Parathyroid adenoma (tissue), 2 donors: Measurements from ENCODE around the gene RYR3.

Source experiments
- H2AFZ ChIP-seq: fragments of 300-600 bp; sonication (generic); one replicate; pipeline ENCODE4 v1.7.0; 2017; ENCODE audit warnings: antibody characterized with exemption, mild to moderate bottlenecking
- H3K27ac ChIP-seq: fragments of 300-600 bp; sonication (generic); one replicate; pipeline ENCODE4 v1.7.0; 2017
- H3K27me3 ChIP-seq: fragments of 300-600 bp; sonication (generic); one replicate; pipeline ENCODE4 v1.7.0; 2017; ENCODE audit warnings: low read length; ENCODE audit not compliant: control insufficient read depth, insufficient read depth
- H3K36me3 ChIP-seq: fragments of 300-600 bp; sonication (generic); one replicate; pipeline ENCODE4 v1.7.0; 2017; ENCODE audit warnings: low read length; ENCODE audit not compliant: control insufficient read depth, insufficient read depth
- H3K4me1 ChIP-seq: fragments of 300-600 bp; sonication (generic); one replicate; pipeline ENCODE4 v1.7.0; 2017; ENCODE audit warnings: control low read depth
- H3K4me2 ChIP-seq: fragments of 300-600 bp; sonication (generic); one replicate; pipeline ENCODE4 v1.7.0; 2017; ENCODE audit warnings: low read length
- H3K4me3 ChIP-seq: fragments of 300-600 bp; sonication (generic); one replicate; pipeline ENCODE4 v1.7.0; 2017; ENCODE audit warnings: low read depth, low read length
- H3K79me2 ChIP-seq: fragments of 300-600 bp; sonication (generic); one replicate; pipeline ENCODE4 v1.7.0; 2017; ENCODE audit warnings: control low read depth
- H3K9ac ChIP-seq: fragments of 300-600 bp; sonication (generic); one replicate; pipeline ENCODE4 v1.7.0; 2017; ENCODE audit warnings: mild to moderate bottlenecking
- H3K9me3 ChIP-seq: fragments of 300-600 bp; sonication (generic); one replicate; pipeline ENCODE4 v1.7.0; 2017; ENCODE audit warnings: low read length; ENCODE audit not compliant: control insufficient read depth
- TF ChIP-seq, protein P1 (sequence below): fragments of 300-600 bp; sonication (generic); IDR thresholded peaks from one replicate; pipeline ENCODE4 v1.7.0; 2017; ENCODE audit warnings: antibody characterized with exemption, mild to moderate bottlenecking
- donor health status: primary hyperparathyroidism.

Gene RYR3

DNA sequence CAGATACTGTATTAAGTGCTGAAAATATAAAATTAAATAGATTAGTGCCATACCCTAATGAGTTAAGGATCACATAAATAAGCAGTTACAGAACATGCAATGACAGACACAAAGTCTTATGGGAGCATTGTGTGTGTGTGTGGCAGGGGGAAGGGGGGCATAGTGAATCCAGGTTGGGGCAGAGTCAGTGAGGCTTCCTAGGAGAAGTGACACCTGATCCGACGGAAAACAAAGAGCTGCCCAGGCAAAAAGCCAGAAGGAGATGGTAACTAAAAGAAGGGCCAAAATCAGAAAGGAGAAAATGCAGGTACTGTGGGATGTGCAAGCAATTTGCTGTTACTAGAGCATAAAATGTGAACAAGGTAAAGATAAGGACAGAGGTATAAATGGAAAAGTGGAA, 577.4 kb downstream of the RYR3 start:
- no peaks in the 10 kb centered on the region for H3K79me2 ChIP-seq
- H2AFZ ChIP-seq = no peak overlapping the region
- H3K36me3 ChIP-seq = no peaks in the 10 kb centered on the region
- H3K27me3 ChIP-seq = no peaks in the 10 kb centered on the region
- TF ChIP-seq, protein P1, sequence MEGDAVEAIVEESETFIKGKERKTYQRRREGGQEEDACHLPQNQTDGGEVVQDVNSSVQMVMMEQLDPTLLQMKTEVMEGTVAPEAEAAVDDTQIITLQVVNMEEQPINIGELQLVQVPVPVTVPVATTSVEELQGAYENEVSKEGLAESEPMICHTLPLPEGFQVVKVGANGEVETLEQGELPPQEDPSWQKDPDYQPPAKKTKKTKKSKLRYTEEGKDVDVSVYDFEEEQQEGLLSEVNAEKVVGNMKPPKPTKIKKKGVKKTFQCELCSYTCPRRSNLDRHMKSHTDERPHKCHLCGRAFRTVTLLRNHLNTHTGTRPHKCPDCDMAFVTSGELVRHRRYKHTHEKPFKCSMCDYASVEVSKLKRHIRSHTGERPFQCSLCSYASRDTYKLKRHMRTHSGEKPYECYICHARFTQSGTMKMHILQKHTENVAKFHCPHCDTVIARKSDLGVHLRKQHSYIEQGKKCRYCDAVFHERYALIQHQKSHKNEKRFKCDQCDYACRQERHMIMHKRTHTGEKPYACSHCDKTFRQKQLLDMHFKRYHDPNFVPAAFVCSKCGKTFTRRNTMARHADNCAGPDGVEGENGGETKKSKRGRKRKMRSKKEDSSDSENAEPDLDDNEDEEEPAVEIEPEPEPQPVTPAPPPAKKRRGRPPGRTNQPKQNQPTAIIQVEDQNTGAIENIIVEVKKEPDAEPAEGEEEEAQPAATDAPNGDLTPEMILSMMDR = no peak
- no peak overlapping the region for H3K27ac ChIP-seq
- H3K4me2 ChIP-seq = no peak overlapping the region
- no peaks in the 10 kb centered on the region for H3K9me3 ChIP-seq
- H3K4me3 ChIP-seq = no peak overlapping the region
- no peaks in the 10 kb centered on the region for H3K4me1 ChIP-seq
- no peak overlapping the region for H3K9ac ChIP-seq

DNA sequence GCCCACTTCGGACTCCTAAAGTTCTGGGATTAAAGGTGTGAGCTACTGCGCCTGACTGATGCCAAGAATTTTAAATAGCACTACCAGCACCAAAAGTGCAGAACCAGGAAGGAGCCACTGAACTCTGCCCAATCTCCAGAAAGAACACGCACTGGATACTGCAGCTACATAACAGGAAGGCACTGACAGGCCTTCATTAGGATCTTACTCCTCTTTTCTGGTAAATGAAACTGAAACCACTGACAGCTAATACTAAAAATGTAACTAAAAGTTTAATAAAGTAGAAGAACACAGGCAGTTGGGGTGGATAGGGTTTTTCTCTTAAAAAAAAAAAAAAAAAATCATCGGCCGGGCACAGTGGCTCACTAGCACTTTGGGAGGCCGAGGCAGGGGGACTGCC, 583.4 kb downstream of the RYR3 start:
- Histone ChIP-seq H3K4me3 (no peak overlapping the region), H3K4me2 (no peak overlapping the region), H3K9ac (no peak overlapping the region), H2AFZ (no peak overlapping the region), H3K4me1 (no peaks in the 10 kb centered on the region), H3K27me3 (no peaks in the 10 kb centered on the region), H3K79me2 (no peaks in the 10 kb centered on the region), H3K27ac (no peak overlapping the region), H3K36me3 (no peaks in the 10 kb centered on the region), H3K9me3 (no peaks in the 10 kb centered on the region)
- TF ChIP-seq, protein P1 = no peak

DNA sequence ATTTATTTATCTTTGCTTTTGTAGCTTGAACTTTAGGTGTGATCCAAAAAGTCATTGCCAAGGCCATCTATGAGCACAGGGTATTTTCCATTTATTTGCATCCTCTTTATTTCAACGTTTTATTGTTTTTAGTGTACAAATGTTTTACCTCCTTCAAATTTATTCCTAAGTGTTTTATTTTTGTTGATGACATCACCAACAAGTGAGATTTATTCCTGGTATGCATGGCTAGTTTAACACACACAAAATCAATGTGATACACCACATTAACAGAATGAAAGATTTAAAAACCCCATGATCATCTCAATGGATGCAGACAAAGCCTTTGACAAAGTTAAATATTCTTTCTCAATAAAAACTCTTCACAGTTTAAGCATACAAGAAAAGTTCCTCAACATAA, 591.3 kb downstream of the RYR3 start:
- no peak overlapping the region for H3K9ac ChIP-seq
- H3K36me3 ChIP-seq = no peaks in the 10 kb centered on the region
- TF ChIP-seq, protein P1 = no peak
- no peak overlapping the region for H3K4me3 ChIP-seq
- no peak overlapping the region for H3K4me2 ChIP-seq
- H3K27ac ChIP-seq = no peak overlapping the region
- H3K79me2 ChIP-seq = no peaks in the 10 kb centered on the region
- H2AFZ ChIP-seq = no peak overlapping the region
- H3K9me3 ChIP-seq = no peaks in the 10 kb centered on the region
- H3K4me1 ChIP-seq = no peaks in the 10 kb centered on the region
- H3K27me3 ChIP-seq = no peaks in the 10 kb centered on the region

DNA sequence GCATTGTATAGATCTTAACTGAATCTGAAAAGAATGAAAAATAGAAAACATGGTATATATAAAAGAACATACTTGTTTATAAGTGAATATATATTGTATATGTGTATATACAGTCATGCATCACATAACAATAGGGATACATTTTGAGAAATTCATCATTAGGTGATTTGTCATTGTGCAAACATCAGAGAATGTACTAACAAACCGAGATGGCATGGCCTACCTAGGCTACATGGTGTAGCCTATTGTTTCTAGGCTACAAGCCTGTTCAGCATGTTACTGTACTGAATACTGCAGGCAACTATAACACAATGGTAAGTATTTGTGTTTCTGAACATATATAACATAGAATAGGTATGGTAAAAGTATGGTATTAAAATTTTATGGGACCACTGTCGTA, 592.9 kb downstream of the RYR3 start:
- Histone ChIP-seq H3K9ac (no peak overlapping the region), H3K27me3 (no peaks in the 10 kb centered on the region), H2AFZ (no peak overlapping the region), H3K4me2 (no peak overlapping the region), H3K36me3 (no peaks in the 10 kb centered on the region), H3K4me3 (no peak overlapping the region), H3K79me2 (no peaks in the 10 kb centered on the region), H3K9me3 (no peaks in the 10 kb centered on the region), H3K27ac (no peak overlapping the region), H3K4me1 (no peaks in the 10 kb centered on the region)
- TF ChIP-seq, protein P1 = no peak

DNA sequence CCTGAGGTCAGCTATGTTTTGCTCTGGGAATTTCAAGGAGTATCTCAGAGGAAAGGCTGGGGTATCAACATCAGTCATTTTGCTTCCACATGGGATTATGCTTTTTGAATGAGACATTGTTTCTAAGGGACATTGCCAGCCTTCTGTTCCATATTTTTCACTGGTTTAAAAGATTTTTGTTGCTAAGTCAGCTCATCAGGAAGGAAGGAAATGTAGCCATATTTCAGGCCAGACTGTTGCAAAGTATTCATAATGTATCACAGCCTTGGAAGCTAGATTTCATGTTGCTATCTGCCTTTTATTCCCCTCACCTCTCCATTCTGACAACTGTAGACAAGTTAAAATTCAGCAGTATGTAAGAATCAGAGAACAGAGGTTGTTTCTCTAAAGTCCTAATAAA, 596.6 kb downstream of the RYR3 start:
- Histone ChIP-seq H3K36me3 (no peaks in the 10 kb centered on the region), H3K79me2 (no peaks in the 10 kb centered on the region), H3K4me3 (no peak overlapping the region), H3K27me3 (no peaks in the 10 kb centered on the region), H3K4me1 (no peaks in the 10 kb centered on the region), H3K9me3 (no peaks in the 10 kb centered on the region), H3K27ac (no peak overlapping the region), H2AFZ (no peak overlapping the region), H3K9ac (no peak overlapping the region), H3K4me2 (no peak overlapping the region)
- TF ChIP-seq, protein P1 = no peak
